NCI-H446 (cell line): ENCODE data around the gene CAPN2.
A peak's percentile ranks its signal among the peaks of the same experiment; 100 is the strongest.

Experiments
- DNase-seq, 2 experiments: peaks; one replicate each; lab custom pipeline; 2025; lab: John Stamatoyannopoulos, UW

CAPN2 gene

DNA sequence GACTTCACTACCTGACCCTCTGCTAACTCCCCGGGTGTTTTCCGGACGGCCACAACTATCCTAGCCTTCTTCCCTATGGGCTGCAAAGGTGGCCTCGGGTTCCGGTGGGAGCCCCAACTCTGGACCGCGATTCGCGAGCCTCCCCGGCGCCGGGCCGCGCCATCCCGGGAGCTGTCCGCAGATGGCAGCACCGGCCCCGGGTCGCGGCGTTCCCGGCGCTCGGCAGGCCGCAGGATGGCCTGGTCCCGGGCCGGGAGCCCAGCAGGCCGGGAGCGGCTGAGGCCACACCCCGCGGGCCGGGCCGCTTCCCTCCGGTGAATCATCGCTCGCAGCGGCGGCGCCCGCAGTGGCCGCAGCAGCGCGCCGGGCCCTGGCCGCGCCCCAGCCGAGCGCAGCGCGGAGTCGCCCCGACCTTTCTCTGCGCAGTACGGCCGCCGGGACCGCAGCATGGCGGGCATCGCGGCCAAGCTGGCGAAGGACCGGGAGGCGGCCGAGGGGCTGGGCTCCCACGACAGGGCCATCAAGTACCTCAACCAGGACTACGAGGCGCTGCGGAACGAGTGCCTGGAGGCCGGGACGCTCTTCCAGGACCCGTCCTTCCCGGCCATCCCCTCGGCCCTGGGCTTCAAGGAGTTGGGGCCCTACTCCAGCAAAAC, at the start of gene CAPN2:
Gene CAPN2 (plus strand): TSS at position 346 of the 656 bp plus-strand sequence. CDS start 102 bp downstream, at position 448.
- DNase-seq: peak in 1 of 2 experiments; percentile 79

DNA sequence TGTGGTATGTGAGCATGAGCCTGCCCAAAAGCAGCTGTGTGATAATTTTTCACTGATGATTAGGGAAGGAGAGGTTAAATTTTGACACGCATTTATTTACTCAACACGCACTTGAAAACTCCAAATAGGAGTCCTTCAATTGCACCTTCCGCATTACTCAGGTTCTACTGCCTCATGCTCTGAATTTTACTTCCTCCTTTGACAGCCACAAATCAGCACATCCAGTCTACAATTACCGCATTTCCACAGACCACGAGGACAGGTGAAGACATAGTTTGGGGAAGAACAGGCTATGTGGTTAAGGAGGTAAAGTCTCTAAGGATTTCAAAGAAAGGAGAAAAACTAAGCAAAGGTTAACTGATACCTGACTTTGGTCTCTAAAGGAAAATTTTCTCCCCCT, 49.4 kb upstream of the CAPN2 start:
- no peak for DNase-seq

DNA sequence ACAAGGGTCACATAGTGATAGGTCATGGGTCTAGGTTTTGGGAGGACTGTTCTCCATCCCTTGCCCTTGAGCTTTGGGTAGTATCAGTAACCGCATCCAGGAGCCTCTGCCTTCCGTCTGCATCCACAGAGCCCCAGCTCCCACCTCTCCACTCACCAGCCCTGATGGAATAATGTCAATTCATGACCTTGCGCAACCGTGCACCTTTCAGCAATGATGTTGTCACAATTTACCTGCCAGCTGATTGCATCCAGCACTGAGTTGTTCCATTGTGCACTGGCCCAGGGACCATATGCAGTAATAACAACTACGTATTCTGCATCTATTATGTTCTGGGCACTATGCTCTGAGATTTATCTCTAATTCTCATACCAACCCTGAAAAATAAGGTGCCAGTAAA, 48.2 kb upstream of the CAPN2 start:
- DNase-seq: no peak

- no peak for DNase-seq
These were observed 46.6 kb upstream of the CAPN2 start, which contains the start of gene CAPN8 for GRCh38 chr1:223665592-223666312. CAPN8 (minus strand) TSS chr1:223665701; CDS start chr1:223665646, 55 bp downstream.

DNA sequence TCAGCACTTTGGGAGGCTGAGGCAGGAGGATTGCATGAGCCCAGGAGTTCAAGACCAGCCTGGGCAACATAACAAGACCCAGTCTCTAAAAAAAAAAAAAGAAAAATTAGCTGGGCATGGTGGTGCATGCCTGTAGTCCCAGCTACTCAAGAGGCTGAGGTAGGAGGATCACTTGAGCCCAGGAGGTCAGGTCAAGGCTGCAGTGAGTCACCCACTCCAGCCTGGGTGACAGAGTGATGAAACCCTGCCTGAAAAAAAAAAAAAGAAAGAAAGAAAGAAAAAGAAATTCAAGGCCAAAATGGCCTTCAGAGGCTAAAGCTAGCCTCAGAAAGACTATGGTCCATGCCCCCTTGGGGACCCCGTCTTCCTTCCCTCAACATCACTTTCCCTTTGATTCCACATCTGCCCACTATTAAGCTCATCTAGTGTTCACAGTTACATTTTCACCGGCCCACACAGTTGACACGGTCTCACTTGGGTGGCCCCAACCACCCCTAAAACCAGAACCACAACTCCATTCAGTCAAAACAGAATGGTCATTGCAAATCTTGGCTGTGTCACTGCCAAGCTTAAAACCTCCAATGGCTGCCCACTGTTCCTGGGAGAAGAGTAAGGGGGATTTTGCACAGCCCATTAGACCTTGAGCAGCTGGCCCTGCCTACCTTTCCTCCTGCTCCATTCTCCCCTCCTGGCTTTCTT, 44.7 kb upstream of the CAPN2 start:
- no peak for DNase-seq

- no peak for DNase-seq
These were observed 43.1 kb upstream of the CAPN2 start for GRCh38 chr1:223669003-223669795.

- peak in 1 of 2 experiments; percentile 36 for DNase-seq
These were observed 41.7 kb upstream of the CAPN2 start for GRCh38 chr1:223670458-223671159.

- DNase-seq: no peak
These were observed 38.0 kb upstream of the CAPN2 start for GRCh38 chr1:223674119-223674890.

DNA sequence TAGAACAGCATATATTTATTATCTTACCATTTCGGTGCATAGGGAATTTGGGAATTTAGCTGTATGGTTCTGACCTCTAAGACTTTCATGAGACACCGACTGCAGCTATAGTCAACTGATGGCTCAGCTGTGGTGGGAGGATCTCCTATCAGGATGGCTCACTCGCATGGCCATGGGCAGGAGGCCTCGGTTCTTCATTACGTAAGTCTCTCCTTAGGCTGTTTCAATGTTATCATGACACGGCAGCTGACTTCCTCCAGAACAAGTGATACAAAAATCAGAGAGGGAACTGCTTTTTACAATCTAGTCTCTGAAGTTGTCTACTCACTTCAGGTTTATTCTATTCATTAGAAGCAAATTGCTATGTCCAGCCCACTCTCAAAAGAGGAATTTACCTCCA, 33.5 kb upstream of the CAPN2 start:
- no peak for DNase-seq

DNA sequence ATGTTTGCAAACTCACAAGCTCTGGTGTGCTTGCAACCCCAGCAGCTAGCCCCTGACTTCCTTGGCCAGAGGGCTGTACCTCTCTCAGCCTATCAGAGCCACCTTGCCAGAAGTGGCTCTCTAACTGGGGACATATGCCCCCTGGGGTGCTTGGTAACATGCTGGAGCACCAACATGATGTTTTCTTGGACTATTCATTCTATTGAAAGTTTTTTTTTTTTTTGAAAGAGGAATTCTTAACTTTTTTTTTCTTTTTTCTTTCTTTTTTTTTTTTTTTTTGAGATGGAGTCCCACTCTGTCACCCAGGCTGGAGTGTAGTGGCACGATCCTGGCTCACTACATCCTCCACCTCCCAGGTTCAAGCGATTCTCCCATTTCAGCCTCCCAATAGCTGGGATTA, 32.2 kb upstream of the CAPN2 start:
- DNase-seq: no peak

DNA sequence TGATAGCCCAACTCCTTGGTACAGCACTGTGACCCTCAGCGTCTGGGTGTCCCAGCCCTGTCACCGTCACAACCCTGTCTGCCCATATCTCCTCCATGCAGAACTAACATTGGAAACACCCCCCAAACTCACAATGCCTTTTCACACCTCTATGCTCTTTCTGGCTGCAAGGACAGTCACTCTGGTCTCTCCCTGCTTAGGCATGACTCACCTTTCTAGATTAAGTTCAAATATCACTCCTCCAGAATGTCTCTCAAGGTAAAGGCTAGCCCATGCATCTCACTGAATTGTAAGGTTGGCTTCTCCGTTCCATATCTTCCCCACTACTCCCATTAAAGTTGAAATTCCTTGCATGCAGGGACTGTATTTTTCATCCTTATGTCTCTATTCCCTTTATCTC, 29.8 kb upstream of the CAPN2 start:
- no peak for DNase-seq

GRCh38 chr1:223683586-223684487, 28.5 kb upstream of the CAPN2 start:
- peak; percentile 49 to 73 for DNase-seq

DNA sequence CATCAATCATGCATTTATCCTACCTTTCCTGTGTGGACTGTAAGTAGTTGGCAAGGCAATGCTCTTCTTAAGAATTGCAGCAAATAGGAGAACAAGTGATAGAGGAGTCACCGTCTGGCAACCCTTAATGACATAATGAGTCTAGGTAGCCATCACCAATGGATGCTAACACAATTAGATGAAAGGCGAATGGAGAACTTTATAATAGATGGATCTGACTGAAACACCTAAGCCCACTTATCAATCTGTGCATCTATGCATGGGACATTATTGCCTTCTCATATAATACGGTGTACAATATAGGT, 27.9 kb upstream of the CAPN2 start:
- DNase-seq: no peak

DNA sequence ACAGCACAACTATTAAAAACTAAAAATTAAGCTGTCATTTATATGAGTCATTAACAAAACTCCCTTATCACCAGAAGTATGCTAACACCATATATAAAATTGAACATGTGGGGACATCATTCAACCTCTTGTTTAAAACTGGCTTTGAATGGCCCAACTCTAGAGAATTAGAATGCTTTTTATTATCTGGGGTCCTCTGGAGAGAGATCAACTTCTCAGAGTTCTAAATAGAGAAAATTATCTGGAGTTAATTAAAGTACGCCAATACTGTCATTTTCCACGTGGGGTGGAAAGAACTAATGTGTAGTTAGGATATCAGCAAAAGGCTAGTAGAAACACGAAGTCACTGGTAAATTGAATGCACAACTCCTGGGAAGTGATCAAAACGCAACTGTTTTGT, 21.2 kb upstream of the CAPN2 start:
- no peak for DNase-seq

DNA sequence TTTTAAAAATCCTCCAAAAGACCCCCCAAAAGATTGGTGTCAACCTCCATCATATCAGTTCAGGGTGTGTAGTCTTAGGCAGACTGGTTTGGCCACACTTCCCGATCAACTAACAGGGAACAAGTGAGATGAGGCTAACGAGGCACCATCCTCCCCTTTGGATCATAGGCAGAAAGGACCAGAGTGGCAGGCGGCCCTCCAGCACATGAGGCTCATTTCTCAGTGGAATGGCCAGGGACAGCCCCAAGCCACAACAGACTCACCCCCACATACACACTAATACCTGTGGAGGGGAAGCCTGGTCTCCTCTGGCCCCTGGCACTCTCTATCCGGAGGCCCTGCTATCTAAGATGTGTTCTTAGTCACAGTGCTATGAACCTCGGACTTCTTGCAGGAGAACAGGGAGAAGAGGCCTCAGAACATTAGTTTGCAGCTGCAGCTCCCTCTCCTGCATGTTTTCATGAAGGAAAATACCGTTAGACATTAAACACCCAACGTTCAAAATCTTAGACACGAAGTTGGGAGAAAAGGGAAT, 17.3 kb upstream of the CAPN2 start:
- DNase-seq: no peak

GRCh38 chr1:223695941-223696340, 16.4 kb upstream of the CAPN2 start:
- no peak for DNase-seq

GRCh38 chr1:223700388-223700918, 11.9 kb upstream of the CAPN2 start:
- no peak for DNase-seq

DNA sequence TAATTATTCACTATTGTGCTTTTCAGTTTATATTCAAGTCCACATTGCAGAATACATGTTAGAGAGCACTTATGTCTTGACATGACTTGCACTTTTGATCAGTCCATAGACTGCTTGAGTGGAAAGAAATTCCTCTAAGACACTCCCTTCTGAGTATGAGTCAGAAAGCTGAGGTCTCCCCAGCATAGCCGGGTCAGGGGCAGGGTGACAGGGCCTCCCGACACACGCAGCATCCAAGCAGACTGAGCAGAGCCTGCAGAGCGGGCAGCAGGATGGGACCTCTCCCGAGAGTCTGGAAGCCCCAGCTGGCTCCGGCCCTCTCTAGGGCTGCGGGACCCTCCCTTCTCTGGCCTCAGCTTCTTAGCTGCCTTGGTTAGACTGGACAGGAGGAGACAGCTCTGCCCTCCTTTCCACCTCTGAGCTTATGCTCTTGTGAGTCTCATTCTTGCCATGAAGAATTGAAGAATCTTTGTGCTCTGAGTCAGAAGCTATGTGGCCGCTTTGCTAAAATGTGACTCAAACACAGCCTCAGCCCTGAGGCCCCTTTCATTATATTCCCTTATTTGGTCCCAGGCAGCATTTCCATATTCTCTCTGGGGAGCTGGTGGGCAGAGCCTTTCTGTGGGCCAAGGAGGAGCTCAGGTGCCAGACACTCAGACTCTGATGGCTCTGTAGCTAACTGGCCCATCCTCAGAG, 11.2 kb upstream of the CAPN2 start:
- no peak for DNase-seq
